HEK293T (cell line): ENCODE data around the gene OPRL1.

ENCODE experiments used
- CTCF ChIA-PET: fragments of 350-600 bp; formaldehyde crosslinking; extraction: SDS; loops from one replicate; lab custom pipeline; 2021; ENCODE audit warnings: antibody characterized with exemption, inconsistent platforms; lab: Yijun Ruan, JAX
- POLR2A ChIA-PET: fragments of 350-600 bp; formaldehyde crosslinking; extraction: SDS; loops from one replicate; lab custom pipeline; 2020; ENCODE audit warnings: antibody characterized with exemption, inconsistent platforms; lab: Yijun Ruan, JAX
- DNase-seq: peaks from one replicate; pipeline ENCODE4 v3.0.0; 2012; ENCODE audit warnings: mixed read lengths; ENCODE audit errors: extremely low spot score
- ARNT ChIP-seq: fragments of 450-650 bp; IDR thresholded peaks from 2 replicates; pipeline ENCODE4 v1.6.1; 2017; ENCODE audit warnings: mild to moderate bottlenecking
- BHLHE40 ChIP-seq: fragments of 450-650 bp; IDR thresholded peaks from 2 replicates; pipeline ENCODE4 v1.6.1; 2016; ENCODE audit warnings: mild to moderate bottlenecking, moderate library complexity, borderline replicate concordance
- CTBP1 ChIP-seq: fragments of 450-650 bp; IDR thresholded peaks from 2 replicates; pipeline ENCODE4 v1.6.1; 2016; ENCODE audit warnings: borderline replicate concordance
- ELF4 ChIP-seq: fragments of 450-650 bp; IDR thresholded peaks from 2 replicates; pipeline ENCODE4 v1.6.1; 2017; ENCODE audit warnings: antibody characterized with exemption
- FOXA1 ChIP-seq: fragments of 450-650 bp; IDR thresholded peaks from 2 replicates; pipeline ENCODE4 v1.6.1; 2016; ENCODE audit warnings: mild to moderate bottlenecking
- FOXK2 ChIP-seq: fragments of 450-650 bp; IDR thresholded peaks from 2 replicates; pipeline ENCODE4 v1.6.1; 2016; ENCODE audit warnings: mild to moderate bottlenecking
- FOXM1 ChIP-seq: fragments of 450-650 bp; IDR thresholded peaks from 2 replicates; pipeline ENCODE4 v1.6.1; 2017; ENCODE audit warnings: mild to moderate bottlenecking, borderline replicate concordance
- HDGF ChIP-seq: fragments of 450-650 bp; IDR thresholded peaks from 2 replicates; pipeline ENCODE4 v1.6.1; 2017; ENCODE audit warnings: antibody characterized with exemption, borderline replicate concordance
- L3MBTL2 ChIP-seq: fragments of 450-650 bp; conservative IDR thresholded peaks from 2 replicates; pipeline ENCODE4 v1.6.1; 2016; ENCODE audit warnings: mild to moderate bottlenecking
- LEF1 ChIP-seq: fragments of 450-650 bp; IDR thresholded peaks from 2 replicates; pipeline ENCODE4 v1.6.1; 2017; ENCODE audit warnings: mild to moderate bottlenecking, borderline replicate concordance
- NFRKB ChIP-seq: fragments of 450-650 bp; IDR thresholded peaks from 2 replicates; pipeline ENCODE4 v1.6.1; 2016; ENCODE audit warnings: mild to moderate bottlenecking, moderate library complexity
- SP1 ChIP-seq: fragments of 450-650 bp; IDR thresholded peaks from 2 replicates; pipeline ENCODE4 v1.6.1; 2017
- SUZ12 ChIP-seq: fragments of 450-650 bp; IDR thresholded peaks from 2 replicates; pipeline ENCODE4 v1.6.1; 2016; ENCODE audit warnings: mild to moderate bottlenecking
- TARDBP ChIP-seq: fragments of 450-650 bp; IDR thresholded peaks from 2 replicates; pipeline ENCODE4 v1.6.1; 2016
- ZNF384 ChIP-seq: fragments of 450-650 bp; IDR thresholded peaks from 2 replicates; pipeline ENCODE4 v1.6.1; 2016
- TF ChIP-seq, protein P1 (sequence below): fragments of 450-650 bp; IDR thresholded peaks from 2 replicates; pipeline ENCODE4 v1.6.1; 2016

Gene OPRL1

DNA sequence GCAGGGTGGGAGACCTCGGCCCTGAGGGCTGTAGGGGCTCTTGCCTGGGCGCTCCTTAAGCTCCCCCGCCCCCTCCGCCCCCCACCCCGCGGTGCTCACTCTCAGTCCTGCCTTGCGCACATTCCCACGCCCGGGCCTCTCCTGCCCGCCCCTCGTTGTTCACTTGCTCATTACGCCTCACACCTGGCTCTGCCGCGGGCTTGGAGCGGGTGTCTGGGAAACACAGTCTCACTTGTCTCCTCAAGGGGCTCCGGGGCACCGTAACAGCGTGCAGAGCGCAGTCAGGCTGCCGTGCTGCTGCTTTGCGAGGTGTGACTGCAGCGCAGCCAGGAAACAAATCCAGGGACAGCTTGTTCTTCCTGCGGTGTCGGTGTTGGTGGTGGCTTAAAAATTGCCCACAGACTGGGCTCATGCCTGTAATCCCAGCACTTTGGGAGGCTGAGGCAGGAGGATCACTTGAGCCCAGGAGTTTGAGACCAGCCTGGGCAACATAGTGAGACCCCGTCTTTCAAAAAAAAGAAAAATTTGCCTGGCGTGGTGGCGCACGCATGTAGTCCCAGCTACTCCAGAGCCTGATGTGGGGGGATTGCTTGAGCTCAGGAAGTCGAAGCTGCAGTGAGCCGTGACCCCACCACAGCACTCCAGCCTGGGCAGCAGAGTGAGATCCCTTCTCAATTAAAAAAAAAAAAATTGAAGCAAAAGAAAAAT is 22.9 kb downstream of the OPRL1 start:
- peak; percentile 36; the same call in 1 of the 2 replicates for TF ChIP-seq L3MBTL2
- TF ChIP-seq ZNF384, result 0 out of 2 replicates have a peak, but pooled peaks have one; percentile 24
- no peak for TF ChIP-seq SUZ12
- DNase-seq, result peak; percentile 48
- ChIA-PET POLR2A (no interaction called here), CTCF (interaction anchor here (0.6 to 1.4 kb wide), 4 partner anchors 9 to 125 kb away, joined by 3 read pairs; partner anchors contain the start of gene LKAAEAR1)

DNA sequence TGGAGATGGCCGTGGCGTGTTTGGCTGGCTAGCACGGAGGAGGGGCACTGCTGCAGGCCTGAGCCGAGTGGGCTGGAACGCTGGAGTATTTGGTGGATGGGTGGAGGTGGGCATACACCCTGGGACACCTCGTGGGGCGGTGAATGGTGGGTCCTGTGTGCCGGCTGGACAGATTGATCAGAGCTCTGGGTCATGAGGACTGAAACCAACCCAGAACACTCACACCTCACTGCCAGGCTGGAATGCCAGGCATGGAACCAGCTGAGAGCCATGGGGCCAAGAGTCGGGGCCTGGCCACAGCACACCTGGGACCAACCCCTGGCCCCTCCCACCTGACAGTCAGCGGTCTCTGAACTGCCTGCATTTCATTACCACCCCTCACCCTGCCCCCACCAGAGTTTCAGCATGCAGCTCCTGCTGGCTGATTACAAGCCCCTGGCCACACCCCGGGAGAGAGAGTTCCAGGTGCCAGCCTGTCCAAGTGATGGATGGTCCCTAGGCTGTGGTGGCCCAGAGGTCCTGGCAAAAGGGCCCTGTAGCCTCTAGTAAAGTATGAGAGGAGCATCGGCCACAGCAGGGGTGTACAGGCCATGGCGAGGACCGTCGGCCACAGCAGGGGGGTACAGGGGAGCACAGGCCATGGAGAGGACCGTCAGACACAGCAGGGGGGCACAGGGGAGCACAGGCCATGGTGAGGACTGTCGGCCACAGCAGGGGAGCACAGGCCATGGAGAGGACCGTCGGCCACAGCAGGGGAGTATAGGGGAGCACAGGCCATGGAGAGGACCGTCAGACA is 24.2 kb downstream of the OPRL1 start:
- no peak for DNase-seq
- ChIA-PET POLR2A (no interaction called here), CTCF (no interaction called here)
- TF ChIP-seq ARNT, result no peak
- no peak for TF ChIP-seq SP1
- TF ChIP-seq FOXM1, result no peak
- TF ChIP-seq BHLHE40, result no peak
- TF ChIP-seq ZNF384, result no peak
- no peak for TF ChIP-seq L3MBTL2
- no peak for TF ChIP-seq TARDBP

DNA sequence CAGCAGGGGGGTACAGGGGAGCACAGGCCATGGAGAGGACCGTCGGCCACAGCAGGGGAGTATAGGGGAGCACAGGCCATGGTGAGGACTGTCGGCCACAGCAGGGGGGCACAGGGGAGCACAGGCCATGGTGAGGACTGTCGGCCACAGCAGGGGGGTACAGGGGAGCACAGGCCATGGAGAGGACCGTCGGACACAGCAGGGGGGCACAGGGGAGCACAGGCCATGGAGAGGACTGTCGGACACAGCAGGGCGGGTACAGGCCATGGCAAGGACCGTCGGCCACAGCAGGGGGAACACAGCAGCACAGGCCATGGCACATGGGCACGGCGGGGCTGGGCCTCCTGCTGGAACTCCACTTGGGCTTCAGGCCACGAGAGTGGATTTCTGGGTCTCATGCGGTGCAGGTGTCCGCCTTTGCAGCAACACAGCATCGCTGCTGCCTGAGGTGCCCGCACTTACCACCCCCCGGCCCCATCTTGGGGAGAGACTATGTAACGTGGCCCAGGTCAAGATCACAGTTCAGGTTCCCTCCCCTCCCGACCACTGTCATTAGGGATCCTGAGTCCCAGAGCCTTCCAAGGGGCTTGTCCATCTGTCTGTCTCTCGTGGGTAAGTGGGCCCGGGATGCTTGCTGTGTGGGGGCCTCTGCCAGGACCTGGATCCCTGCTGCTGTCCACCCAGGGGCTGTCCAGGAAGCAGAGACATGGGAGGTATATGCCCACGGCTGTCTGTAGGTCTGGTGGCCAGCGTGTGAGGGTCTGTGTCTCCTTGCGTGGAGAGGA is 25.0 kb downstream of the OPRL1 start:
- TF ChIP-seq LEF1, result no peak
- no peak for TF ChIP-seq ELF4
- TF ChIP-seq FOXK2, result no peak
- no peak for TF ChIP-seq HDGF
- TF ChIP-seq TARDBP, result no peak
- no peak for TF ChIP-seq SP1
- TF ChIP-seq ARNT, result no peak
- no peak for TF ChIP-seq FOXA1
- DNase-seq, result no peak
- CTCF ChIA-PET, result no interaction called here
- POLR2A ChIA-PET, result no interaction called here

DNA sequence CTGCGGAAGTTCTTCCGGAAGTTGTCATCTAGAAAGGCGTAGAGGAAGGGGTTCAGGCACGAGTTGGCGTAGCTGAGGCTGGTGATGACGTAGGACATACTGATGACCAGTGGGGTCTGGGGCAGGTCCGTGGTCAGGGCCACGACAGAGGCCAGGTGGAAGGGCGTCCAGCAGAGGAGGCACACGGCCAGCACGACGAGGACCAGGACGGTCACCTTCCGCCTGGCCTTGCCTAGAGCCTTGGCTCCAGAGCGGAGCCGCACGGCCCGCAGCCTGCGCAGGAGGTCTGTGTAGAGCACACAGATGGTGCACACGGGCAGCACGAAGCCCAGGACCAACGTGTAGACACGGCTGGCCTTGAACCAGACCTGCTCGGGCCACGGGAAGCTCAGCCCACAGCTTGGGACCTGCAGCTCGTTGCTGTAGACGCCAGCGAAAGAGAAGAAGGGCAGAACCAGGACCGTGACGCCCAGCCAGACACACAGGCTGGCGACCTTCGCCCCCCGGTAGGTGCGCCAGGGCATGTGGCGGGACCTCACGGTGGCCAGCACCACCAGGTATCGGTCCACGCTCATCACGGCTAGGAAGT is 26.1 kb downstream of the OPRL1 start:
- no peak for DNase-seq
- CTCF ChIA-PET, result no interaction called here
- POLR2A ChIA-PET, result interaction anchor here (0.8 kb wide), 1 partner anchor 43 kb away, joined by 3 read pairs; the partner anchor contains the start of gene TCEA2
- TF ChIP-seq CTBP1, result no peak
- TF ChIP-seq, protein P1, sequence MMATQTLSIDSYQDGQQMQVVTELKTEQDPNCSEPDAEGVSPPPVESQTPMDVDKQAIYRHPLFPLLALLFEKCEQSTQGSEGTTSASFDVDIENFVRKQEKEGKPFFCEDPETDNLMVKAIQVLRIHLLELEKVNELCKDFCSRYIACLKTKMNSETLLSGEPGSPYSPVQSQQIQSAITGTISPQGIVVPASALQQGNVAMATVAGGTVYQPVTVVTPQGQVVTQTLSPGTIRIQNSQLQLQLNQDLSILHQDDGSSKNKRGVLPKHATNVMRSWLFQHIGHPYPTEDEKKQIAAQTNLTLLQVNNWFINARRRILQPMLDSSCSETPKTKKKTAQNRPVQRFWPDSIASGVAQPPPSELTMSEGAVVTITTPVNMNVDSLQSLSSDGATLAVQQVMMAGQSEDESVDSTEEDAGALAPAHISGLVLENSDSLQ, result no peak
- no peak for TF ChIP-seq LEF1
- no peak for TF ChIP-seq TARDBP
- no peak for TF ChIP-seq SUZ12
- no peak for TF ChIP-seq ARNT
- TF ChIP-seq L3MBTL2, result no peak
- no peak for TF ChIP-seq FOXA1
- no peak for TF ChIP-seq BHLHE40
- no peak for TF ChIP-seq ELF4
- no peak for TF ChIP-seq FOXK2
- TF ChIP-seq SP1, result no peak
- no peak for TF ChIP-seq ZNF384
- no peak for TF ChIP-seq HDGF
- no peak for TF ChIP-seq FOXM1
- TF ChIP-seq NFRKB, result no peak

DNA sequence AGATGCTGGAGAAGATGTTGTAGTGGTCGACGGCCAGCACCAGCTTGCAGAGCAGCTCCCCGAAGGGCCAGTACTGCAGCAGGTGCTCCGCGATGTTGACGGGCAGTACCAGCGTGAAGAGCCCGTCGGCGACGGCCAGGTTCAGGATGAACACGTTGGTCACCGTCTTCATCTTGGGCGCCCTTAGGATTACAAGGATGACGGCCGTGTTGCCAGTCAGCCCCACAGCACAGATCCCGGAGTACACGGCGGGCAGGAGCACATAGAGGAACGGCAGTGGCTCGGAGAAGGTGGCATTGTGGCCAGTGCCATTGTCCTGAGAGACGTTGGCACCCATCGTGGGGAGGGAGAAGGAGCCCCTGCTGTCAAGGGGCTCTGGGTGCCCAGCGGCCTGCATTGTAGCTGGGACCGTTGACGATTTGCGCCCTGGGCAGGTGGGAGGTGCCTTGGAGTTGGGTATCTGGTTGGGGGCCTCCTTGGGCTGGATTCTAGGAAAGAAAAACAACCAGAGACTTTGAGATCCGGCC is 26.6 kb downstream of the OPRL1 start:
- DNase-seq, result no peak
- ChIA-PET POLR2A (interaction anchor here (0.8 kb wide), 1 partner anchor 44 kb away, joined by 3 read pairs; the partner anchor contains the start of gene TCEA2), CTCF (no interaction called here)
- TF ChIP-seq FOXA1, result no peak
- TF ChIP-seq HDGF, result no peak
- TF ChIP-seq NFRKB, result no peak
- TF ChIP-seq ZNF384, result no peak
- TF ChIP-seq TARDBP, result no peak
- TF ChIP-seq SUZ12, result no peak
- TF ChIP-seq BHLHE40, result no peak
- no peak for TF ChIP-seq ARNT
- no peak for TF ChIP-seq FOXK2
- no peak for TF ChIP-seq SP1
- no peak for TF ChIP-seq LEF1
- TF ChIP-seq ELF4, result no peak
- TF ChIP-seq CTBP1, result no peak

DNA sequence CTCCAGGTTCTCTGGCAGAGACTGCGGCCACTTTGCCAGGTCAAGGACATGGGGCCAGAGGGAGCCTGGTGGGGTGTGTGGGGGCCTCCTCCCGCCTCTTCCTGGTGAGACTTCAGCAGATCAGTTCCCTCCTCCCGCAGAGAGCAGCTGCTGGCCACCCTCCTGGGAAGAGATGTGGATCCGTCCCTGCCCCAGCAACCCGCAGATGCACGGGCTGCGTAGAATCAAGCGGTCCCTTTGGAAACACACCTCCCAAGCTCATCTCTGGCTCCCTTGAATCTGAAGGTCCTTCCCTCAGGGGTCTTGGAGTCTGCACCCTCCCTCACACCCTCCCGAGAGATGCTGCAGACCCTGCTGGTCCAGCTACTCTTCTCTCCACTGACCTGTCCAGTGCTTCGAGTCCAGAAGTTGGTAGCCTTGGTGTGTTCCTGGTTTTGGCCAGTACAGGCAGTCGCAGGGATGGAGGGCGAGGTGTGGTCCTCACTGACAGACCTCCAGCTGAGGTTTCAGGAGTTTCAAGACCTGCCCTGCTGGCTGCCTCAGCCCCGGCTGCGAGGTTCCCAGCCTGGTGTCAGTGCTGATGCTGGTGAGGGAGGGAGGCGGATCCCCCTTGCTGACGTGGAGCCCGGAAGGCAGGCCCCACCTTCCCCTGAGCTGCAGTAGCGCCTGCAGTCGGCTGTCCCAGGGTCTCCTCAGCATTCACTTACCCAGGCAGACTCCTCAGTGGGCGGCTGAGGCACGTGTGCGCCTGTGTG is 27.3 kb downstream of the OPRL1 start, which contains the start of gene NPBWR2:
NPBWR2 (minus strand) TSS at position 585 of the 755 bp plus-strand sequence. CDS start 734 bp downstream, outside the sequence.
- ChIA-PET POLR2A (no interaction called here), CTCF (no interaction called here)
- TF ChIP-seq NFRKB (no peak), CTBP1 (no peak), BHLHE40 (no peak), FOXM1 (no peak), L3MBTL2 (no peak), ZNF384 (no peak)
- DNase-seq, result no peak
